B cell (primary cell): ENCODE results near the gene CAV2. TPM values are rescaled to one million over a fixed set of nuclear protein-coding genes. Genes with fewer than 3 reads are reported as not detected.

Source experiments
- ATAC-seq: fragments of 200-7000 bp; cut with Tn5 transposase; one replicate; pipeline ENCODE4 v1.10.0; 2021; ENCODE audit warnings: low read depth, mild to moderate bottlenecking, moderate number of reproducible peaks, moderate library complexity
- CTCF ChIA-PET: fragments of 350-600 bp; sonication (Branson Sonifier 250); formaldehyde crosslinking; loops from one replicate; lab custom pipeline; 2021; ENCODE audit warnings: antibody characterized with exemption, inconsistent platforms; lab: Charles Lee
- POLR2A ChIA-PET: fragments of 350-600 bp; sonication (Branson Sonifier 250); formaldehyde crosslinking; loops from one replicate; lab custom pipeline; 2021; ENCODE audit warnings: antibody characterized with exemption; lab: Charles Lee
- DNase-seq: peaks from one replicate; pipeline ENCODE4 v3.0.0; 2013
- H2AFZ ChIP-seq: 2 replicates; pipeline ENCODE4 v1.6.1; 2012; ENCODE audit warnings: mild to moderate bottlenecking, low read depth, low read length; ENCODE audit not compliant: insufficient read depth, poor library complexity, severe bottlenecking
- H3K27ac ChIP-seq, 2 donors: 1 replicate in 1 of 2; 2 replicates in 1 of 2; pipeline ENCODE4 v1.5.1; 2012 to 2013; ENCODE audit warnings: low read length in 2 of 2, mild to moderate bottlenecking in 2 of 2, moderate library complexity in 1 of 2
- H3K27me3 ChIP-seq, 4 experiments: fragments of 200-600 bp in 1 of 4; sonication (generic) in 1 of 4; replicated peaks in 1 of 4; 1 replicate in 2 of 4; 2 replicates in 2 of 4; pipeline versions ENCODE4 v1.6.1 to v1.7.0; 2013 to 2016; ENCODE audit warnings: low read length in 3 of 4, mild to moderate bottlenecking in 2 of 4, mixed read lengths in 1 of 4, moderate library complexity in 1 of 4; ENCODE audit not compliant: insufficient read depth in 4 of 4, control insufficient read depth in 3 of 4; ENCODE audit errors: control extremely low read depth in 1 of 4
- H3K36me3 ChIP-seq, 2 experiments: replicated peaks in 1 of 2; 1 replicate in 1 of 2; 2 replicates in 1 of 2; pipeline versions ENCODE4 v1.6.1 to v1.7.1; 2013; ENCODE audit warnings: low read length in 1 of 2; ENCODE audit not compliant: insufficient read depth in 2 of 2, control insufficient read depth in 1 of 2; ENCODE audit errors: control extremely low read depth in 1 of 2, extremely low read depth in 1 of 2
- H3K4me1 ChIP-seq, 2 donors: fragments of 200-600 bp in 1 of 2; sonication (generic) in 1 of 2; 1 replicate in 1 of 2; 2 replicates in 1 of 2; pipeline versions ENCODE4 v1.5.1 to v1.6.1; 2013 to 2017; ENCODE audit warnings: low read length in 2 of 2; ENCODE audit not compliant: control insufficient read depth in 2 of 2, insufficient read depth in 2 of 2
- H3K4me2 ChIP-seq: replicated peaks from 2 replicates; pipeline ENCODE3; 2012; ENCODE audit warnings: mild to moderate bottlenecking, low read depth, low read length; ENCODE audit not compliant: poor library complexity, severe bottlenecking
- H3K4me3 ChIP-seq, 5 experiments: fragments of 200-600 bp in 1 of 5; sonication (generic) in 1 of 5; 1 replicate in 3 of 5; 2 replicates in 2 of 5; pipeline versions ENCODE4 v1.5.1 to v1.7.0; 2011 to 2016; ENCODE audit warnings: low read length in 4 of 5, mild to moderate bottlenecking in 4 of 5, low read depth in 2 of 5, control low read depth in 1 of 5, moderate library complexity in 1 of 5; ENCODE audit not compliant: insufficient read depth in 1 of 5; ENCODE audit errors: control extremely low read depth in 1 of 5, extremely low read depth in 1 of 5
- H3K79me2 ChIP-seq: fragments of 200-600 bp; sonication (generic); one replicate; pipeline ENCODE4 v1.6.0; 2016; ENCODE audit warnings: low read length; ENCODE audit not compliant: control insufficient read depth, insufficient read depth
- H3K9ac ChIP-seq: fragments of 200-600 bp; sonication (generic); 2 replicates; pipeline ENCODE4 v1.6.1; 2017; ENCODE audit warnings: mild to moderate bottlenecking, low read length, moderate library complexity
- H3K9me3 ChIP-seq, 3 donors: one replicate each; pipeline versions ENCODE4 v1.6.1 to v1.7.1; 2013; ENCODE audit warnings: low read length in 2 of 3; ENCODE audit not compliant: control insufficient read depth in 2 of 3, insufficient read depth in 1 of 3; ENCODE audit errors: control extremely low read depth in 1 of 3
- H4K20me1 ChIP-seq: 2 replicates; pipeline ENCODE4 v1.6.0; 2012; ENCODE audit warnings: mild to moderate bottlenecking, low read length; ENCODE audit not compliant: insufficient read depth, control insufficient read depth, poor library complexity, severe bottlenecking
- H3K27ac Mint-ChIP-seq: one replicate; pipeline ENCODE4 v1.8.0; 2021; ENCODE audit warnings: mixed read lengths
- H3K27me3 Mint-ChIP-seq: one replicate; pipeline ENCODE4 v1.8.0; 2021; ENCODE audit warnings: mixed read lengths
- H3K4me1 Mint-ChIP-seq: one replicate; pipeline ENCODE4 v1.8.0; 2021; ENCODE audit warnings: mixed read lengths
- H3K4me3 Mint-ChIP-seq: one replicate; pipeline ENCODE4 v1.8.0; 2021; ENCODE audit warnings: mixed read lengths
- H3K9me3 Mint-ChIP-seq: one replicate; pipeline ENCODE4 v1.8.0; 2022; ENCODE audit warnings: mixed read lengths; ENCODE audit not compliant: insufficient read depth
- CTCF ChIP-seq: fragments of 200-600 bp; IDR thresholded peaks from one replicate; pipeline ENCODE4 v1.8.0; 2022; ENCODE audit warnings: antibody characterized with exemption, mild to moderate bottlenecking
- EZH2 ChIP-seq: IDR thresholded peaks from 2 replicates; pipeline ENCODE4 v1.6.1; 2012; ENCODE audit warnings: borderline replicate concordance, low read depth, mild to moderate bottlenecking, moderate library complexity, low read length; ENCODE audit not compliant: insufficient read depth, poor library complexity, severe bottlenecking
- WGBS: methylation state at CpG from one replicate; pipeline ENCODE4 v1.1.5; 2013; ENCODE audit warnings: missing lambda C conversion rate; ENCODE audit not compliant: insufficient coverage; 5-methylcytosine and 5-hydroxymethylcytosine counted together
- intact Hi-C: fragments of 100-400 bp; cut with micrococcal nuclease; formaldehyde crosslinking; loops from one replicate; pipeline ENCODE4 v1.10.0; 2022
- polyA plus RNA-seq: library from polyadenylated mRNA; depleted of rRNA; stranded (reverse); fragments of >200 nt; gene quantifications from 2 replicates; pipeline ENCODE4 v1.2.3, GENCODE V29; 2012
- total RNA-seq, 2 donors: library from RNA; stranded (reverse); fragments of 120-200 nt in 1 of 2; gene quantifications; 1 replicate in 1 of 2; 2 replicates in 1 of 2; pipeline versions ENCODE4 v1.2.3 to v1.2.4, GENCODE V29; 2013 to 2022

Gene CAV2
- total and polyA plus RNA-seq, 2 donors (not counting 1 experiment from before 2014, with no cell fraction given), result not detected

- no peak for DNase-seq
- H3K9me3 Mint-ChIP-seq, result no peaks in the 10 kb centered on the region
- no peak overlapping the region for H3K9ac ChIP-seq
- no CpG with 5 or more reads among the region's 2 CpGs for WGBS
- H3K36me3 ChIP-seq, result no peaks in the 10 kb centered on the region
- no peak overlapping the region for H3K4me3 ChIP-seq
- no peak overlapping the region for H3K4me3 Mint-ChIP-seq
- no peak overlapping the region for H2AFZ ChIP-seq
- H3K27me3 Mint-ChIP-seq, result peaks cover 6% of the 10 kb centered on the region
- no peaks in the 10 kb centered on the region for H3K4me1 ChIP-seq
- TF ChIP-seq EZH2 (no peak), CTCF (no peak)
- POLR2A ChIA-PET, result no interaction called here
- H3K4me1 Mint-ChIP-seq, result no peaks in the 10 kb centered on the region
- intact Hi-C loops, result no loop called here
- H3K79me2 ChIP-seq, result no peaks in the 10 kb centered on the region
- no peak overlapping the region for H3K27ac ChIP-seq
- peaks cover 0 to 2% (median 0%) of the 10 kb centered on the region in 4 experiments for H3K27me3 ChIP-seq
- no peak for ATAC-seq
- CTCF ChIA-PET, result no interaction called here
- no peak overlapping the region for H3K4me2 ChIP-seq
- H3K27ac Mint-ChIP-seq, result no peak overlapping the region
- H4K20me1 ChIP-seq, result no peaks in the 10 kb centered on the region
- H3K9me3 ChIP-seq, result no peaks in the 10 kb centered on the region
These were observed 44.5 kb upstream of the CAV2 start for GRCh38 chr7:116455009-116455408.

DNA sequence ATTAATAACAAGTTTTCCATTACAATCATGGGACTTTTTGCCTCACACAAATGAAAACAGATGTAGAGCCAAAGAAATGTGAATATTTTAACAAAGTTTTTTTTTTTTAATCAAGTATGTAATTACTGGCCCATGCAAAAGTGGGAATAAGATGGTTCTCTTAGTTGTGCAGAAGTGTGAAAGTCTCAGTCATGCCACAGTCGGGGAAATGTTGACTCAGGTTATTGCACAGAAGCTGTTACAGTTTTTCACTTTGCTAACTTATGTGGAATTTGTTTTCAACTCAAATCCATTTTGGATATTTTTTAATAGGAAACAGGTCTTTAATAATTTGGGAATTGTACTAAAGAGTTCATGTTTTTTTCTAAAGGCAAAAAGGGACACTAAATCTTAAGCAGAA lies 44.0 kb upstream of the CAV2 start:
- no peaks in the 10 kb centered on the region for H3K4me1 ChIP-seq
- WGBS, result no CpG with 5 or more reads among the region's 1 CpG
- intact Hi-C loops, result no loop called here
- H3K4me2 ChIP-seq, result no peak overlapping the region
- H2AFZ ChIP-seq, result no peak overlapping the region
- H3K9ac ChIP-seq, result no peak overlapping the region
- ChIA-PET POLR2A (no interaction called here), CTCF (no interaction called here)
- H3K9me3 ChIP-seq, result no peaks in the 10 kb centered on the region
- H3K27ac Mint-ChIP-seq, result no peak overlapping the region
- H3K27me3 ChIP-seq, result peaks cover 0 to 2% (median 0%) of the 10 kb centered on the region in 4 experiments
- H3K36me3 ChIP-seq, result no peaks in the 10 kb centered on the region
- H3K27ac ChIP-seq, result no peak overlapping the region
- DNase-seq (no peak), ATAC-seq (no peak)
- no peaks in the 10 kb centered on the region for H3K4me1 Mint-ChIP-seq
- H3K4me3 ChIP-seq, result no peak overlapping the region
- peaks cover 2% of the 10 kb centered on the region for H3K27me3 Mint-ChIP-seq
- H3K4me3 Mint-ChIP-seq, result no peak overlapping the region
- no peaks in the 10 kb centered on the region for H4K20me1 ChIP-seq
- H3K9me3 Mint-ChIP-seq, result no peaks in the 10 kb centered on the region
- TF ChIP-seq EZH2, result no peak
- TF ChIP-seq CTCF, result no peak
- H3K79me2 ChIP-seq, result no peaks in the 10 kb centered on the region
